SW 1271 (cell line): ENCODE measurements around the gene LRIT2.

Experiments
- DNase-seq, 2 experiments: peaks; one replicate each; lab custom pipeline; 2025; lab: John Stamatoyannopoulos, UW

The LRIT2 gene

DNA sequence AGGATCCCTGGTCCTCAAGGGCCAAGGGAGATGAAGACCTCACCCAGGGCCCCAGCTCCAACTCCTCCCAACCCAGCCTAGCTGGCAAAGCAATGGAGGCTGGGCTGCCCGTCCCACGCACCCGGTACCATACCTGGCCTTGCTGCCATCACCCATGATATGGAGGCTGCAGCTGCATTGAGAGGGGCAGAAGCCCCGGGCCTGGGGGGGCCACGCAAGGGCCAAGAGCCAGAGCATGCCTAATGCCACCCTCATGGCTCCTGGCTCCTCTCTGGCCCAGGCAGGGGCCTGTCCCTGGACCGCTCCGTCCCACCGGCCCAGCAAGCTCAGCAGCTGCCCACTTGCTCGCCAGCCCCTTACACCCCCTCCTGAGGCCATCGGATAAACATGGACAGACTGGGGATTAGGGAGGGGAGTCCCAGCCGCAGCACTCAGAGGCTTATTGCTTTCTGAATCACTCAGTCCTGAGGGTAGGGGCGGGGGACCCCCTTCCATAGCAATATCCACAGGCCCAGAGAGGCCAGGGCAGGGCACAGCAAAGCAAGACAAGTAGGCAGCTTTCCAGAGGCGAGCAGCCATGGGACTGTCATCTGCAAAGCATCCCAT lies 15.9 kb upstream of the LRIT2 start, which contains the start of gene LRIT1:
TSS of gene LRIT1 (minus strand) at position 362 of the 606 bp plus-strand sequence. CDS start at position 255, 107 bp downstream.
- no peak for DNase-seq

DNA sequence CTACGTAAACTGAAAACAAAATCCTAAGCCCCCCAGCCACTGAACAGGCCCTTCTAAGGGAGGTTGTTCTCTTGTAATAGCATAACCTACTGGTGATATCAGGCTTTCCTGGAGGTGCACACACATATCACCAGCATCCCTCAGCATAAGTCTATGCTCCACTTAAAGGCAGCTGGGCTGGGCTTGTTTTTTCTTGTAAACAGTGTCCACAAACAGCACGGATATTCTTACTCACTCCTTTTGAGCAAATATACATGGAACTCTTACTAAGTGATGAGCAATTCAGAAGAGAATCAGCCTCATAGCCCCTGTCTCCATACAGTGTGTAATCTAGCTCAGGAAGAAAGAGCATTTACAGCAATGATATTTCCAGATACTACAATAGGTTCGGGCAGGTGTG lies 13.6 kb upstream of the LRIT2 start:
- no peak for DNase-seq

DNA sequence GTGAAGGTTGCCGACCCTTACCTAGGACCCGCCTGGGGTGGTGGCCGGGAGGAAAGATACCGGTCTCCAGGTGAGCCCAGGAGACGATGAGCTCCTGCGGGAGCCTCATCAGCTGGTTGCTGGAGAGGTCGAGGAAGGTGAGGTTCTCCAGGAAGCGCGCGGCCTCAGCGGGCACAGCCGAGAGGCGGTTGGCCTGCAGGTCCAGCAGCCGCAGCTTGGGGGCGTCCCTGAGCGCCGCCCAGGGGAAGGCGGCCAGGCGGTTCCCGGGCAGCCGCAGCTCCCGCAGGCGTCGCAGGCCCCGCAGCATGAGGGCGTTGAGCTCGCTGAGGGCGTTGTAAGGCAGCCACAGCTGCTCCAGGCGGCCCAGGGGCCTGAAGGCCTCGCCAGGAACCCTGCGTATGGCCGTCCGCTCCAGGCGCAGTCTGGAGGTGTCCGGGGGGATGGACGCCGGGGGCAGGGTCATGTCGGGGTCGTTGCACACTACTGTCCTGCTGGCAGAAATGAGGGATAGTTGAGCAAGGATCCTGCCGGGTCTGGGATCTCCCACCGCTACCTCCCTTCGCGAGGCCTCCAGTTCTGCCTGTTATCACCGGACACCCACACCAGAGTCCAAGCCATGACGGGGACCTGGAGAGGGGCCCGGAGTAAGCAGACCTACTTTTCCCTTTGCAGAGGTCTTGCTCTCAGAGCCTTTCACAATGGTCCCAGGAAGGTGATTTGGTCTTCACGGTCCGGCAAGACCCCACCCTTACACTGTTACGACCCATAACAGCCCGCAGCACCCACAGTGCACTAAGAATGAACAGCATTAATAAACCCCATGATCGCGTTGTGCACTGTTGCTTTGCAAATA lies 12.1 kb upstream of the LRIT2 start:
- DNase-seq = no peak

DNA sequence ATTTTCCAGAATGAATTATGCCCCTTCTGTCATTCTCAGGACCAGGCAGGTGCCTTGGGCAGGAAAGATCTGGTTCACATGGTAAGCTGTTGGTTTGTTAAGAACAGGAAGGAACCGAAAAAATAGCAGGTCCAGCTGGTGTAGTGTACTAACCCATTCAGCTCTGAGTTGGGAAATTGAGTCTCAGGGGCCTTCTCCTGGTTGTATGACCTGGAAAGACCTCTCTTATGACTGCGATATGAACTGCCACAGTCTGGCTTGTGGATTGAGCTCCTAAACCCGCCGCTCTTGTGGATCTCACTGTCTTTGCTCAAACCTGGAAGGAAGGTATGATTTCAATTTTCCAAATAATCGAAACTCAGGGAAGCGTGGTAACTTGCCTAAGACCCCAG lies 11.5 kb upstream of the LRIT2 start:
- no peak for DNase-seq

DNA sequence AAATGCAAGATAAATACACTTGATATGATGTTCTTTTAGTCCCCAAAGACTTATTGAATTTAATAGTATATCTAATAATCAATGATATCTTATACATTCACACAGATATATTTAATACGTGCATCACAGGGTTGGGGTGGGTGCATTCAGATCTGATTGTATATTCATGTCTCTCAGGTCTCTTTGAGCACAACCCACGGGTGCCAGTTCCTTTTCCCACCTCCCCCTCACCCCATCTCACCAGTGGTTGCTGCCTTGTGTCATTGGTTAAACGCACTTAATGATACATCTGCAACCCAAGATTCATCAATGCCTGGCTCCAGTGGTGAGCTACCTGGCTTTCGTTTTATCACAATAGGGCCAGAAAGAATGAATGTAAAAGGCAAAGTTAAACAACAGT lies 9.8 kb upstream of the LRIT2 start:
- DNase-seq = no peak

DNA sequence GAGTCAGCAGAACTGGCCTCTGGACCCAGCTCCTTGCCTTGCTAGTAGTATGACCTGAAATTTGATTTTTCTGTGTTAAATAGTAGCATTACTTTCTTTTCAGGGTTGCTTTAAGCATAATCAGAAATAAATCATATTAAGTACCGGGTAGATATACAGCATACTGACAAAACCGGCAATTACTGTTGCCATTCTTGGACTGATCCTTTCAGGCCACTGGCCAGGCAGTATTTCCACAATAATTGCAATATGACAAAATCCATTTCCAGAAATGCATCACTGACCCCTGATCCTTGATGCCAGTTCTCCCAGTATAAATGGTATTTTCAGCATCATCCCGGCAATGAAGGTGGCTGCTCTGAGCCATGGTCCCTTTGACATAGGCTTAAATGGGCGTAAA lies 9.1 kb upstream of the LRIT2 start:
- DNase-seq = no peak

DNA sequence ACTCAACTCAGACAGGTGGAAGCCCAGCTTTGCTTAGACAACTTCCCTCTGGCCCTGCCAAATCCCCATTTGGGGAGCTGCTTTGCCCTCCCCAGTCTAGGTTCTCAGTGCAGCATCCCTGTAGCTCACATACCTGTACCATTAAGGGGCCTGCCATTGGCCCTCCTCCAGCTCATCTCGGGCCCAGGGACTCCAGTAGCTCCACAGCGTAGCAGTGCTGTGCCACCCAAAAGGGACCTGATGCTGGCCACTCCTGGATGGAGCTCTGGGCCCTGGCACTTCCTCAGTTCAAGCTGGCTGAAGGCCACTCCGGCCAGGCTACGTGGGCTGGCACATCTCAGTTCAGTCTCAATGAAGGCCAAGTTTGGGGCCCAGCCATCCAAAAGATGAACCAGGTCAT lies 8.6 kb upstream of the LRIT2 start:
- no peak for DNase-seq

DNA sequence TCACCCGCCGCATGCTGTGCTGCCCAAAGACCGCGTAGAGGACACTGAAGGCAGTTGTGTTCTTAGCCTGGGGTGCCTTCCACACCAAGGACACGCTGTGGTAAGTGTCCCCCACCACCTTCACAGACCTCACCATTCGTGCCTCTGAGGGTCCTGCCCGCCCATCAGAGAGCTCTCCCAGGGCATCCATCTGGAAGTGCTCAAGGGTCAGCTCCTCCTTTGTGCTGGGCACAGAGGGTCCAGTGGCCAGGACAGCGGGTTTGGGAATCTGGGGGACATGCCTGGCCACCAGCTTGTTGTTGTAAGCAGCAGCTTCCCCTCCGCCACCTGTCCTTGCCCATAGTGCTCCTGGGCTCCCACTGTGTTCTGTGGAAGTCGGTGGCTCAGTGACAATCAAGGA lies 7.0 kb upstream of the LRIT2 start:
- no peak for DNase-seq

DNA sequence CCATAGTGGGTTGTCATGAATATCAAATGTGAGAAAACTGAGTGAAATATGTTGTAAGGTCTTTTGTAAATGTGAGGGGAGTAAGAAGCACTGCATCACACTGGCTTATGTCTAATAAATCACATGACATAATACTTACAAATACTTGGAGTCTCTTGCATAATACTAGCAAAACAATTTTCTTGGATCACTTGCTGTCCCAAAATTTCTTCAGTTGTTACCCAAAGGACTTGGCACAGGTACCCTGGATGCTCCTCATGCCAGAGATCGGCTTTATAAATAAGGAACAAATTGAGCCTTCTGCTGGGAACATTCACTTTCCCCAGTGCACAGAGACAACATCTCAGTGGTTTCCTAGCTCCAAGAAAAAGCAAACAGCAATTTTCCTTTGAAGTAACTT lies 5.0 kb upstream of the LRIT2 start:
- no peak for DNase-seq

DNA sequence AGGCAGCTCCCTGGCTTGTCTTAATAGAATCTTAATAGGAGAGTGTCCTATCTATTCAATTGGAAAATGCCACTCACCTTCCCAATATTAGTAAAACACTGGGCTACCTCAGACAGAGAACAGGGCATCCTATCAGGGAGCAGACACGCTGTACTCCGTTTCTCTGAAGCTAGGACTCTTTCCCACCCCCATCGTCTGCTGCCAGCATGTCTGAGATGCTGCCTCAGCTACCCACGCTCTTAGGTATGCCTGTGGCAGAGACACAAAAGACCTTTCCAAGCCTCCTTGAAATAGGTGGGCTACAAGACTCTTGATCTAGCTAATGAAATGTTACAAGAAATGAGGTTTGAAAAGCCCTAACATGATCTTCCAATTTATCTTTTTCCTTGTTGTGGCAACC lies 2.5 kb upstream of the LRIT2 start:
- no peak for DNase-seq

DNA sequence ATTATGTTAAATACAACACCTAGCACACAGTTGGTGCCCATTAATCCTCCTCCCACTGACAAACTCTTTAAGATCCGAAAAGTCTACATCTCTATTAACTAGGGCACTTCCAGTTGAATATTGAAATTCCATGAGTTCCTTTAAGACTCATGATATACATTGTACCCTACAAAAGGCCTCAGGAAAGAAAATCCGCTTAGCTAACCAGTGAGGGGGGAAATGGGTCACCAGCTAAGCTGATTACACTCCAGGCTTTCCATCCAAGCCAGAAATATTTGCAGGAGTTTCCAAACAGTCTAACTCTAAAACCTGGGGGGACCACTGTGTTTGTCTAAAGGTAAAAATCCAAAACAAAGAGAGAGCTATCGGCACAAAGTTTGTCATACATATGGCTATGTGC lies 1.3 kb upstream of the LRIT2 start:
- no peak for DNase-seq

DNA sequence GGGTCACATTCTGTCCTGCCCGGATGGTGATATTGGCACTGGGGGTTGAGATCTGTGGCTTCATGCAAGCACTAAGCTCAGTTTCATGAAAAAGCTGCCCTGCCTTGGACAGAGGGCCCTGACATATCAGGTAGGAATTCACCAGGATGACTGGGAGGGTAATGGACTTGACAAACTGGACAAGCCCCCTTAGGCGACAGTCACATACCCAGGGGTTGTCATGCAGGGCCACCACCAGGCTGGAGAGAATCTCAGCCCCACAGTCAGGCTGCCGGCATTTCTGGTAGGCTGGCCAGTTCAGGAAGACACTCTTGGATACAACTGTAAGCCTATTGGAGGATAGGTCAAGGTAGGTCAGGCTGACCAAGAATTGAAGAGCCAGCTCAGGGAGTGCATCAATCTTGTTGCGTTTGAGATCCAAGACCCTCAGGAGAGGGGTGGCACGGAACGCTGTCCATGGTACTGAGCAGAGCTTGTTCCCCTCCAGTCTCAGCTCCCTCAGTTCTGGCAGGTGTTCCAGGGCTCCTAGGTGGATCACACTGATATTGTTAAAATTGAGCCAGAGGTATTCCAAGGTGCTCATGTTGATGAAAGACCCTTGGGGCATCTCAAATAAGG lies 824 bp downstream of the LRIT2 start:
- DNase-seq = no peak

DNA sequence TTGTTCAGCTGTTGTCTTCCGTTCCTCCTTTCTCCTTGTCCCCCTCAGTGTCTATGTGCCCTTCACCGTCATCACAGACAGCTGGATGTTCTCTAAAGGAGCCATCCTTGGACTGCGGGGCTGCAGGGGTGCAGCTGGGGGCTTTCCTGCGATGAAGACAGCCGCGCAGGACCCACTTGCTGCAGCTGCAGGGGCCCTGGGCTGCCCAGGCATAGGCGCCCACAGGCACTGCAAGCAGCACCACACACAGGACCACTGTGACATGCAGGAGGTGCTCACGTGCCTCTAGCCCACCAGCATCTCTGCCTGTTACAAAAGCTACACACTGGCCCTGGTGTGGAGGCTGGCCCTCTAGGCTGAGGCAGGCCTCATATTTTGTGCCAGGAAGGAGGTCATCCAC lies 3.4 kb downstream of the LRIT2 start:
- no peak for DNase-seq

DNA sequence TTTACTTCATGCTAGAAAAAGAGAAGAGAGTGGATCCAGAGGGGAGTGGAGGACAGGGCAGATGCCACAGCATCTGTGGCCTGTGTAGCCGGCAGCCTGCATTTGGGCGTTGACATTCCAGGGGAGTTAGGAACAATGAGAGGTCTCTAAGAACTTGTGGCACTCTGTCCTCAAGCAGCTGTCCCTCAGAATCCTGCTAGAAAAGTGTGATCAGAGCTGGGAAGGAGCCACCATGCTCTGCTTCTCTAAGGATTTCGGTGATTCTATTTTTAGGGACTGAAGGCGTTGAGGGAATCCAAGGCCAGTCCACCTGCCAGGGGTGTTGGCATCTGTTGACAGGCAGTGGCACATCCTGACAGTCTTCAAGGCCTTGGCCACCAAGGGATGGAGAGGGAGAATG lies 7.6 kb downstream of the LRIT2 start:
- no peak for DNase-seq

DNA sequence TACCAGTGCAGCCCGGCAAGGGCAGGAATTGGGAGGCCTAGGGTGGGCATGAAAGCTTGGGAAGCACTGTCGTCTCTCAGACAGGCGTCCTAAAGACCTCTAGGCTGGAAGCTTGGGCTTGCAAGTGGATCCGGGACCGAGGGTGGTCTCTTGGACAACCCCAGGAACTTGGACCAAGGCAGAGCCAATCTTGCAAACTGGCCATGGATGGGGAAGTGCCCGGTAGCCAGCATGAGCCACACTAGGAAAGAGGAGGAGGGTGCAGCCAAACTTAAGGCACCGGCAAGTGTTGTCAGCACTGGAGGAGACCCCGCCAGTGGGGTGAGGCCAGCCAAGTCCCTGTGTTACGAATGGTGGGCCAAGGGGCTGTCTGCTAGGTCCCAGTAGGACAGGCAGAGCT lies 8.5 kb downstream of the LRIT2 start:
- DNase-seq = no peak

DNA sequence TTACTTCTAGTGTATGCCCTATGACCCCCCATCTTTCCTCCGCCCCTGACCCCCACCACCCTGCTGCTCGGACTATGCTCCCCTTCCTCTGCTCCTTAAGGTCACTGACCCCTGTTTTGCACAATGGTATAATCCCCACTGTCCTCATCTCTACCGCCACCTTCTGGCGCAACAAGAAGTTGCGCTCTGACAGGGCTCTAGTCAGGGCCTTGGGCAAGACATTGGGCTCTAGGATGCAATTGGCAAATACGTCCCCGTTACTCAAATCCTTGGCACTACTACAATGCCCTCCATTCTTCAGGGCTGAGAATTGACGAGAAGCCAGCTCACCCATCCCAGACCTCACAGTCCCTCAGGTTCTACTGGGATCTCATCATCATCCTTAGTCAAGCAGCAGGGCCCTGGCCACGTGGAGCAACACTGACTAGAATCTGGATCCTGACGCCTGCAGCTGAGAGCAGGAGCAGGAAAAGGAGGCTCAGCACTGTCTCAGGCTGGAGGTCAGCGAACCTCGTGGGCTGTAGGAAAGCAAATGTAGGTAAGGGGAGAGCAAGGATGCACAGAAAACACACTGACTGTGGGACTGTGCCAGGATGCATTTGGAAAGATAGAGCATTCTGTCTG lies 10.6 kb downstream of the LRIT2 start:
- no peak for DNase-seq

DNA sequence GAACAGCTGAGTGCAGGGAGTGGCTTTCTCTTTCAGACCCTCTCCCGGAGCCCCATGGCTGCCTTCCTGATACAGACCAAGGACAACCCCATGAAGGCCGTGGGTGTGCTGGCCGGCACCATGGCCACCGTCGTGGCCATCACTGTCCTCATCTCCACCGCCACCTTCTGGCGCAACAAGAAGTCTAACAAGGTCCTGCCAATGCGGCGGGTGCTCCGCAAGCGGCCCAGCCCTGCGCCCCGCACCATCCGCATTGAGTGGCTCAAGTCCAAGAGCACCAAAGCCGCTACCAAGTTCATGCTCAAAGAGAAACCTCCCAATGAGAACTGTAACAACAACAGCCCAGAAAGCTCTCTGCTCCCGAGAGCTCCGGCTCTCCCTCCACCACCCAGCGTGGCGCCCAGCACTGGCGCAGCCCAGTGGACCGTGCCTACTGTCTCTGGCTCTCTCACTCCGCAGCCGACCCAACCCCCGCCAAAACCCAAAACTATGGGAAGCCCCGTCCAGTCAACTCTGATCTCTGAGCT lies 11.2 kb downstream of the LRIT2 start:
- DNase-seq = no peak

DNA sequence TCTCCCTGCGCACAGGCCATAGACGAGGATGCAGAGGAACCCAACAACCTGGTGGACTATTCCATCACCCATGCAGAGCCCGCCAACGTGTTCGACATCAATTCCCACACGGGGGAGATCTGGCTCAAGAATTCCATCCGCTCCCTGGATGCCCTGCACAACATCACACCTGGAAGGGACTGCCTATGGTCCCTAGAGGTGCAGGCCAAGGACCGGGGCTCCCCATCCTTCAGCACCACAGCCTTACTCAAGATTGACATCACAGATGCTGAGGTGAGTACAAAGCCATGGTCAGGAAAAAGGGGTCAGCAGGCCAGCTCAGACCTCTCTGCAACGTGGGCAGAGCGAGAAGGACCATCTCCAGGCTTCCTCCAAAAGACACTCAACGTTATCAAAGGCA lies 12.3 kb downstream of the LRIT2 start:
- no peak for DNase-seq

DNA sequence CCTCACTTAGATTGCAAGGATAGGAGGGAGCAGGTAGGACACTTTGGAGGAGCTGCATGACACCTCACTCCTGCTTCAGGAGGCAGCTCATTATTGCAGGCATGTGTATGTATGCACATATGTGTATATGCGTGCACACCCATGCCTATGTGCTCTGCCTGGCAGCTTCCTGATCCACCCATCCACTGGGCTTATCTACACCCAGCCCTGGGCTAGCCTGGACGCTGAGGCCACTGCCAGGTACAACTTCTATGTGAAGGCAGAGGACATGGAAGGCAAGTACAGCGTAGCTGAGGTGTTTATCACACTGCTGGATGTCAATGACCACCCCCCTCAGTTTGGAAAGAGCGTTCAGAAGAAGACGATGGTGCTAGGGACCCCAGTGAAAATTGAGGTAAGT lies 13.3 kb downstream of the LRIT2 start:
- DNase-seq = no peak

DNA sequence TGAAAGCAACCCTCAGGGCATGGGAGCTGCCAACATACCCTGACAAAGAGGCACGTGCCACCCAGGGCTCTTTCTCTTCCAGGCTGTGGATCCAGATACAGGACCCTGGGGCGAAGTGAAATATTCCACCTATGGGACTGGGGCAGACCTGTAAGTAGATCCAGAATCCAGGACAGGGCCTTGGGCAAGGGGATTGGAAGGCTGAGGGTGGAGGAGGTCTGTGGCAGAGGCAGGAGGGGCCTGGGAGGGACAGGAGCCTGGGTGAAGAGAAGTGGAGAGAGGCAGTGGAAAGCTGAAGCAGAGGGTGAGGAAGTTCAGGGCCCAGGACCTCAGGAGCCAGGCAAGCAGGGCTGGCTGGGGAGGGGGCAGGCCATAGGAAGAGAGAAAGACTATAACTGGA lies 13.8 kb downstream of the LRIT2 start:
- no peak for DNase-seq

DNA sequence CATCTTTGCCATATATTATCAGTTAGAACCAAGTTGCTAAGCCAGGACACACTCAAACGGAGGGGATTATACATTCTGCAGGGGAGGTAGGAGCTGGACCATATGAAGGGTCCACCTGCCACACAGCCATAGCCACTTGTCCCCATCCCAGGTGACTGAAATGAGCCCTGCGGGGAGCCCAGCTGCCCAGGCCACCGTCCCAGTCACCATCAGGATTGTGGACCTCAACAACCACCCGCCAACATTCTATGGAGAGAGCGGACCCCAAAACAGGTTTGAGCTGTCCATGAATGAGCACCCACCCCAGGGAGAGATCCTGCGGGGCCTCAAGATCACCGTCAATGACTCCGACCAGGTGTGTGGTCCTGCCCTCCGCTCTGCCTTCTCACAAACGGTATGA lies 17.3 kb downstream of the LRIT2 start:
- no peak for DNase-seq

DNA sequence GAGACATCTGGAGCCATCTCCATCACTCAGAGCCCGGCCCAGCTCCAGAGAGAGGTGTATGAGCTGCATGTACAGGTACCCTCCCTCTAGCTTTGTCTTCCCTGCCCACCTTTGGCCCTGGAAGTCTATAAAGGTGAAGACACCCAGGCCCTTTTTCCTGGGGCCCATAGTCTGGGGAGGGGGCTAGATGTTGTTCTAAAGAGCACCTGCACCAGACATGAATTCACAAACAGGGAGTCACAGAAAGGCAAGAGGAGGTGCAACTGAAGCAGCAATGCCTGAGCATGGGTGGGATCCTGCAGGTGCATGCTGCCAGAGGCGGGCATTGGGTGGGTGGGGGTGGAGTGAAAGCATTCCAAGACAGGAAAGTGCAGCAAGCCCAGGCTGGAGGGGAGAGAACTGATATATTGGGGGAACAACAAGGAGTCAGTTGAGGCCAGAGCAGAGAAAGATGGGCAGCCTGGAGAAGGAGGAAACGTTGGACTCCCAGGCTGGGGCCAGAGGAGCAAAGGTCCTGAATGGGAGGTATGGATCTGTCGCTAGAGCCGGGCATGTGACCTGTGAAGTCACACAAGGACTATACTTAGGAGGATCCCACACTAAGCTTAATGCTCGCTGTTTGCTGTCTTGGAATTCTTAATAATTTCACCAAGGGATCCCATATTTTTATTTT lies 19.4 kb downstream of the LRIT2 start:
- no peak for DNase-seq
